ENCODE measurements around the gene FOXL3. TPM values are rescaled to one million over a fixed set of nuclear protein-coding genes. Genes with fewer than 3 reads are reported as not detected.

FOXL3 gene
- total RNA-seq, 1 donor from 2014 or later: not detected

DNA sequence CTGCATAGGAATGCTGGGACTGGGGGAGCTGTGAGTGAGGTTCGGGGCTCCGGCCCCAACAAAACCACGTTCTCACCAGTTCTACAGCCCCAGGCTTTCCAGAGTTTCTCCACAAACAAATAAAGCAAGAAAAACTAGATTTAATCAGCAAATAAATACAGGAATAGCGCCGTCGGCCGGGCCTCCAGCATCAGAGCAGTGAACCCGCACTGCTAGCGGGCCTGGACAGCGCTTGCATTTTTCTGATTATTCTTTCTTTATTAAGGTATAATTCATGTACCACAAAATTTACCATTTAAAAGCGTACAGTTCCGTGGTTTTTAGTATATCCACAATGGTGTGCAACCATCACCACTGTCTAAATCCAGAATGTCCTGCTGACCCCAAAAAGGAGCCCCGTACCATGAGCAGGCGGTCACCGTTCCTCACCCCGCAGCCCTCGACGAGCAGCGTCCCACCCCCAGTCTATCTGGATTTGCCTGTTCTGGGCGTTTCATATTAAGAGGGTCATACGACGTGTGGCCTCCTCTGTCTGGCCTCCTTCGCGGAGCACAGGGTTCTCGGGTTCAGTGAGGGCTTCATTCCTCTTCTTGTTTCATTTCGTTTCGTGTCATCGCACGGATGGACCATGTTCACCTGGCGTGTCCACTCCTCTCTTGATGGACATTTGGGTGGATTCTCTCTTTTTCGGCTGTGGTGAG lies 35.5 kb upstream of the FOXL3 start:
- DNase-seq (ENCODE audit: low read depth in 2 of 2): no peak

DNA sequence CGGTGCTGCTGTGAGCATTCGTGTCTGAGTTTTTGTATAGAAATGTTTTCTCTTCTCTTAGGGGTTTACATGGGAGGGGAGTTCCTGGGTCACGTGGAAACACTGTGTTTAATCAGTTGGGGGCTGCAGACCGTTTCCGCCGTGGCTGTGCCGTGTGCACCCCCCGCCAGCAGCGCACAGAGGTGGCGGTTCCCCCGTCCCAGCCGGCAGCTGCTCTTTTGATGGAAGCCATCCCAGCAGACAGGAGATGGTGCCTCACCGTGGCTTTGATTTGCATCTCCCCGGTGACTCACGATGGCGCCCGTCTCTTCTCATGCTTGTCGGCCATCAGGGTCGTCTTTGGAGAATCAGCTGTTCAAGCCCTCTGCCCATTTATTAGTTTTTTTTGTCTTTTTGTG lies 34.9 kb upstream of the FOXL3 start:
- DNase-seq (ENCODE audit: low read depth in 2 of 2): no peak

DNA sequence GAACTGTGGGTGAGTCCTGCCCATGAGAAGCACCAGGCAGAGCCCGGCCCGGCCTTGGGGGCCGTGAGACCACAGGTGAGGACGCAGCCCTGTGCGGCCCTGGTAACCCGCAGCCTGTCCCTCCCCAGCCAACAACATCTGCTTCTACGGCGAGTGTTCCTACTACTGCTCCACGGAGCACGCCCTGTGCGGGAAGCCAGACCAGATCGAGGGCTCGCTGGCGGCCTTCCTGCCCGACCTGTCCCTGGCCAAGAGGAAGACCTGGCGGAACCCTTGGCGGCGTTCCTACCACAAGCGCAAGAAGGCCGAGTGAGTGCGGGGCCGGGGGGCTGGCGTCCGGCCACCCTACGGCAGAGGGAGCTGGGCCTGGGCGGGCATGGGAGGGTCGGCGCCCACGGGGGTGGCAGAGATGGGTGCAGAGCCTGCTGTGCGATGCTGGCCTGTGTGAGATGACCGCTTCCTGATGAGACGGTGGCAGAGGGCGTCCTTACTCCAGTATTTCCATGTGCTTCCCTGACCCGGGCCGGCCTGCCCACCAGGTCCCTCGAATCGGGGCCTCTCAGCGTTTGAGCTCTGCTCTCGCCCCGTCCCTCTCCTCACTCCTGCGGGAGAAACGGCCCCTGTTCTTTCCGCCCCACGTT lies 34.1 kb upstream of the FOXL3 start:
- DNase-seq (ENCODE audit: low read depth in 2 of 2): no peak

DNA sequence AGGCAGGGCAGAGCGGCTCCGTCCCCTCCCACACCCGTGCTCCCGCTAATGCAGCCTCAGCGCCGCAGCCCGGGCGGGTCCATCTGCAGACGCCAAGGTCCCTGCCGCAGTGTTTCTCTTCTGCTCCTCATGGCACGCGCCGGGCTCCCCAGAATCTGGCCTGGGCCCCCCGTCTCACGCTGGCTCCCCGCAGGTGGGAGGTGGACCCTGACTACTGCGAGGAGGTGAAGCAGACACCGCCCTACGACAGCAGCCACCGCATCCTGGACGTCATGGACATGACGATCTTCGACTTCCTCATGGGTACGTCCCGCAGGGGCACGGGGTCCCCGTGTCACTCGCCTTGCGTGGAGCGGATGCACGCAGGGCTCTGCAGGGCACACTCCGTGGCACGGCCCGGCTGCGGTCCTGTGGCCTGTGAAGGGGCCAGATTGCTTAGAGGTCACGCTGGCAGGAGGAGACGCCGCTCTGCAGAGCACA lies 33.5 kb upstream of the FOXL3 start:
- no peak for DNase-seq (ENCODE audit: low read depth in 2 of 2)

DNA sequence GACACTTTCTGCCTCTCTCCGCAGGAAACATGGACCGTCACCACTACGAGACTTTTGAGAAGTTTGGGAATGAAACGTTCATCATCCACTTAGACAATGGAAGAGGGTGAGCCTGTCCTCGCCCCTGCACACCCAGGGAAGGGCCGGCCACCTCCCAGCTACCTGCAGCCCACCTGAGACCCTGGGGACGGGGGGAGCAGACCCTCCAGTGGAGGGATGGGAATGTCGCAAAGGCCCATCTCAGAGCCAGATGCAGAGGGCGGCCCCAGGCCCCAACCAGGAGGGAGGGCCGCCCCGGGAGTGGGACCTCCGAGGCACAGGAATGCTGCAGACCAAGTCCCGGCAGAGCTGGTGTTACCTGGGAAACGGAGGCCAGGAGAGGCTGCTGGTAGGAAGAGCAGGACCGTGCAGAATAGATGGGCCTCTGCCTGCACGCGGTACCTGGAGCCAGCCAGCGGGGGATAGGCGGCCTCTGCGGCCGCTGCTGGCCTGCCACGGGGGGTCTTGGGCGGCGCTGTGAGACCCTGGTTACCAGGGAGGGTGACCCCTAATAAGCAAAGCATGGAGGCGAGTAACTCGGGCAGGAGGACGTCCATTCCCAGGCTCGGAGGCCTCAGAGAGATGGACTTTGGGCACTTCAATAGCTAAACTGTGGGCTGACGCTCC lies 32.9 kb upstream of the FOXL3 start:
- no peak for DNase-seq (ENCODE audit: low read depth in 2 of 2)

DNA sequence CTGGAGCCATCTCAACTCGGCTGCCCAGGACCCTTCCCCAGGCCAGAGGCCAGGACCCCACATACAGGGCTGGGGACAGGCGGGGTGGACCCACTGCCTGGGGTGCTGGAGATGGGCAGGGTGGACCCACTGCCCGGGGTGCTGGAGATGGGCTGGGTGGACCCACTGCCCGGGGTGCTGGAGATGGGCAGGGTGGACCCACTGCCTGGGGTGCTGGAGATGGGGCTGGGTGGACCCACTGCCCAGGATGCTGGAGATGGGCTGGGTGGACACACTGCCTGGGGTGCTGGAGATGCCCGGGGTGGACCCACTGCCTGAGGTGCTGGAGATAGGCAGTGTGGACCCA lies 32.4 kb upstream of the FOXL3 start:
- no peak for DNase-seq (ENCODE audit: low read depth in 2 of 2)

DNA sequence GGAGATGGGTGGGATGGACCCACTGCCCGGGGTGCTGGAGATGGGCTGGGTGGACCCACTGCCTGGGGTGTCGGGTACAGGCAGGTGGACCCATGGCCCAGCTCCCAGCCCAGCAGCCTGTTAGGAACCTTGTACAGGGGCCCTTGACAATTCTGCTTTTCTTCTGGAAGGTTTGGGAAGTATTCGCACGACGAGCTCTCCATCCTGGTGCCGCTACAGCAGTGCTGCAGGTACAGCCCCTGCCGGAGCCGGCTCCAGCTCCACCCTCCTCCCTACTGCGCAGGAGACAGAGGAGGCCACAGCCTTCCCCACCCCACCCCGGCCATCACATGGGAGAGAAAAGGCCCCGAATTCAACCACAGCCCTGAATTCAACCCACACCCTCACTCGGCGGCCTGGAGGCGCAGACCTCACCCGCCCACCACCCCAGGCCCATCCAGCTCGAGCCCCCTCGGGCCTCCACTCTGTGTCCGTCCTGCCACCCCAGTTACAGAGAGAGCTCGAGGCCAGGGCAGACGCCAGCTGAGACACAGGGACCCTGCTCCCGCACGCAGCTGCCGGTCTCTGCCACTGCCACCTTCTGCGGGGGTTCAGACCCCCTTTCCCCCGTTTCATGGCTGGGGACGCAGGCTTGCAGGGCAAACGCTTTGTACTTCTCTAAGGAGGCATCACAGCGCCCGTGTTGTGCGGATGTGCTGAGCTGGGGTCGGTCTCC lies 31.3 kb upstream of the FOXL3 start:
- DNase-seq (ENCODE audit: low read depth in 2 of 2): no peak

DNA sequence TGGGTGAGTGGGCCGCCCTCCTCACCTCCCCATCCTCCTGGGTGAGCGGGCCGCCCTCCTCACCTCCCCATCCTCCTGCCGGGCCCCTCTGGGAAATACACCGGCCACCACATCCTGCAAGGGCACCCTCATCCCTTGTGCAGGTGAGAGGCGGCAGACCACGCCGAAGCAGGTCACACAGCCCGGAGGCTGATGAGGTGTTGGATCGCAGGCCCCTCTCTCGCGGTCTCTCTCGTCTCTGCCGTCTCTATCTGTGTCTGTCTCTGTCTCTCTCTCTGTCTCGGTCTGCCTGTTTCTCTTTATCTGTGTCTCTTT lies 30.8 kb upstream of the FOXL3 start:
- DNase-seq (ENCODE audit: low read depth in 2 of 2): no peak

DNA sequence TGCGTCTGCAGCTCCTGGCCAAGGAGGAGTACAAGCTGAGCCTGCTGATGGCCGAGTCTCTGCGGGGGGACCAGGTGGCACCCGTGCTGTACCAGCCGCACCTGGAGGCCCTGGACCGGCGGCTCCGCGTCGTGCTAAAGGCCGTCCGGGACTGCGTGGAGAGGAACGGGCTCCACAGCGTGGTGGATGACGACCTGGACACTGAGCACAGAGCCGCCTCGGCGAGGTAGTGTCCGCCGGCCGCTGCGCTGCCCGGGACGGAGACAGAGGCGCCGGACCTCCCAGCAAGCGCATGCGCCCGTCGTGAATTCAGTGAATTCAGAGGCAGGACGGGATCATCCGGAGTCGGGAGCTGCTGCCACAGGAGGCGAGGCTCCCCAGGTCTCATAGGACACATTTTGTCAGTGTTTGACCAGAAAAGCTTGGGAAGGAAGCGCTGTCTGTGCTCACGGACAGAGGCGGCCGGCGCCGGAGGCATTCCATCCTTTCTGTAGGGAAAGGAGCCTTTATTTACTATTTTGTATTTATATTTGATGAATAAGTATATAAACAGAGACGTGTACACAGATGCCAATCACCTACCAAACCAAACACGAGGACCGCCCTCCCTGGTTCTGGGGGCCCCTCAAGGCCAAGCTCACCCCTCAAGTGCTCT lies 30.1 kb upstream of the FOXL3 start:
- no peak for DNase-seq (ENCODE audit: low read depth in 2 of 2)

DNA sequence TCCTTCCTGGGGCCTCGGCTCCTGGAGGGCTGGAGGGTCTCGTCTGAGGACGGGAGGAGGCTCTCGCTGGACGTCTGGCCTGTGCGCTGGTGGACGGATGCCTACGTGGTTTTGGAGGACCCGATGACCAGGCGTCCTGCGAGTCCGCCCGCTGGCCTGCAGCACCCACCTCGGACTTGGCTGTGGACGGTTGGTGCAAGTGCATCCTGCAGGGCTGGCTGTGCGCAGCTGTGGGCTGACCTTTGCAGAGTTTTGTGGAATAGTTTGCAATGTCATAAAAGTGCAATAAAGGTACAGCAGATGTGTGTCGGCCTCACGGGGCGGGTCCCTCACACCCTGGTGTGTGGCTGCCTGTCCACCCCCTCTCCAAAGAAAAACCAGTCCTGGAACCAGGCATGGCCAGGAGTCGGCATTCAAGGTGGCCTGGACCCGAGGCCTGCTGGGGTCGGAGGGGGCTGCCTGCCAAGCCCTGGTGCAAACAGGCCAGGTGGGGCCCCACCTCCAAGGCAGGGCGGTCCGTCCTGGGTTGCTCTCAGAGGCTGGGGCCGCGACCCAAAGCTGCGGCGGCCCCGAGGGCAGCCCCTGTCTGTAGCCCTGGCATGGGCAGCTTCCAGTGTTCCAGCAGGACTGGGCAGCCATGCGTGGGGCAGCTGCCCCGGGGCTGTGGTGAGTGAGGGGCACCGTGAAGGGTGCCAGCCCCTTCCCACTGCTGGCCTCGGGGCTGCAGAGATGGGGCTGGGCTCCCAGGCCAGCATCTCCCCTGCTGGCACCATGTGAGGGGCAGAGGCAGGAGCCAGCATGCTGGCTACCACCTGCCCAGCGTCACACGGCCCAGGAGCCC lies 29.3 kb upstream of the FOXL3 start:
- no peak for DNase-seq (ENCODE audit: low read depth in 2 of 2)

DNA sequence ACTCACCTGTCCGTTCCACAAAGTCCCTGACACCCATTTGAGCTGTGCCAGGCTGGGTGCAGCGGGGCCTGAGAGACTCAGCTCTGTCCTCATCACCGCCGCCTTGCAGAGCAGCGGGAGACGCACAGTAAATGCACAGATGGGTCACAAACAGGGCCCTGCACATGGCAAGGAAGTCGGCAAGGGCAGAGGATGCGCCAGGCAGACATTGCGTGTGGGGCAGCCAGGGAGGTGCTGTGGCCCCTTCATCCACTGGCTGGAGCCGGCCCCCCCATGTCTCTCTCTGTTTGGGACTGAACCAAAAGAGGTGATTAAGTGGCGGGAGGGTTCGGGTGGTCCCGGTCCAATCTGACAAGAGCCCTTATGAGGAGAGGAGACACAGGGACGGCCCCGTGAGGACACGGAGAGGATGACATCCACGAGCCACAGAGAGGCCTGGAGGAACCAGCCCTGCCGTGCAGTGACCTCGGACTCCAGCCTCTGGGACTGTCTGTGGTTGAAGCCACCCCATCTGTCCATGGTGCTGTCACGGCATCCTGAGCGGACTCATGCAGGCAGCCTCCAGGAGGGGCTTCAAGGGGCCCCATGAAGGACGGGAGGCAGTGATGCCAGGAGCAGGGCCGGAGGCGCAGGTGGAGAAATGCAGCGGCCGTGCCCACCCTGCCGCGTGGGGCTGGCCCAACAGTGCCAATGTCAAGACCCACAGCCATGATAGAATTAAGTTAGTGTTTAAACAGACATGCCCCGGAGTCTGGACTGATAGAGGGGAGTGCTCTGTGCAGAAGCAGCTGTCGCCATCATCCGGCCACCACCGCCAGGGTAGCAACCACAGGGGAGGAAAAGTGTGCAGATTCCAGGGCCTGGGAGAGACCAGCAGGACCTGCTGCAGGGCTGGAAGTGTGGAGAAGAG lies 28.4 kb upstream of the FOXL3 start:
- DNase-seq (ENCODE audit: low read depth in 2 of 2): peak in 1 of 2 donors; percentile 1

DNA sequence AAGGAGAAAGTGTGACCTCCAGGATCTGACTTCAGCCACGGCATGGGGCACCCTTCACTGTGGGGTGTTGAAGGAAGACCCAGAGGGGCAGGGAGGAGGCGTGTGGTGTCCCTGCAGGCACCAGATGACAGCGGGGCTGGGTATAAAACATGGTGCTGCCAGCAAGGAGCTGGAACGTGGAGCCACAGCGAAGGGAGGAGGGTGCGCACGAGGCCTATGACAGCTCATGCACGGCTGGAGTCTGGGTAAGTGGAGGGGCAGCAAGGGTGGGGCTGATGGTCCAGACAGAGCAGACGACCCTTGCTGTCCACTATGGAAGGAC lies 27.8 kb upstream of the FOXL3 start:
- DNase-seq (ENCODE audit: low read depth in 2 of 2): peak in 1 of 2 donors; percentile 4

DNA sequence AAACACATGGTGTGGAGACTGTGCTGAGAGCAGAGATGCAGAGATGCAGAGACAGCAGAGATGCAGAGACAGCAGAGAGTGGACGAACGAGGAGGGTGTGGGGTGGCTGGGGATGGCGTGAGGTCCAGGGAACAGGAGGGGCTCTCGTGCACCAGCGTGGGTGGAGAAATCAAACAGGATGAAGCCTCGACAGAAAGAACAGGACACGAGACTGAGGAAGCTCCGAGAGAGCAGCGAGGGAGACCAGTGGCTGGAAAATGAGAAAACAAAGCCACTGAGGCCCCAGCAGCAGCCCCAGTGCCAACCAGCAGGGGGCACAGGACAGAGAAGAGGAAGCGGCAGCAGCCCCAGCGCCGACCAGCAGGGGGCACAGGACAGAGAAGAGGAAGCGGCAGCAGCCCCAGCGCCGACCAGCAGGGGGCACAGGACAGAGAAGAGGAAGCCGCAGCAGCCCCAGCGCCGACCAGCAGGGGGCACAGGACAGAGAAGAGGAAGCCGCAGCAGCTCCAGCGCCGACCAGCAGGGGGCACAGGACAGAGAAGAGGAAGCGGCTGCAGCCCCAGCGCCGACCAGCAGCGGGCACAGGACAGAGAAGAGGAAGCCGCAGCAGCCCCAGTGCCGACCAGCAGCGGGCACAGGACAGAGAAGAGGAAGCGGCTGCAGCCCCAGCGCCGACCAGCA lies 27.2 kb upstream of the FOXL3 start:
- DNase-seq (ENCODE audit: low read depth in 2 of 2): peak in 1 of 2 donors; percentile 5

DNA sequence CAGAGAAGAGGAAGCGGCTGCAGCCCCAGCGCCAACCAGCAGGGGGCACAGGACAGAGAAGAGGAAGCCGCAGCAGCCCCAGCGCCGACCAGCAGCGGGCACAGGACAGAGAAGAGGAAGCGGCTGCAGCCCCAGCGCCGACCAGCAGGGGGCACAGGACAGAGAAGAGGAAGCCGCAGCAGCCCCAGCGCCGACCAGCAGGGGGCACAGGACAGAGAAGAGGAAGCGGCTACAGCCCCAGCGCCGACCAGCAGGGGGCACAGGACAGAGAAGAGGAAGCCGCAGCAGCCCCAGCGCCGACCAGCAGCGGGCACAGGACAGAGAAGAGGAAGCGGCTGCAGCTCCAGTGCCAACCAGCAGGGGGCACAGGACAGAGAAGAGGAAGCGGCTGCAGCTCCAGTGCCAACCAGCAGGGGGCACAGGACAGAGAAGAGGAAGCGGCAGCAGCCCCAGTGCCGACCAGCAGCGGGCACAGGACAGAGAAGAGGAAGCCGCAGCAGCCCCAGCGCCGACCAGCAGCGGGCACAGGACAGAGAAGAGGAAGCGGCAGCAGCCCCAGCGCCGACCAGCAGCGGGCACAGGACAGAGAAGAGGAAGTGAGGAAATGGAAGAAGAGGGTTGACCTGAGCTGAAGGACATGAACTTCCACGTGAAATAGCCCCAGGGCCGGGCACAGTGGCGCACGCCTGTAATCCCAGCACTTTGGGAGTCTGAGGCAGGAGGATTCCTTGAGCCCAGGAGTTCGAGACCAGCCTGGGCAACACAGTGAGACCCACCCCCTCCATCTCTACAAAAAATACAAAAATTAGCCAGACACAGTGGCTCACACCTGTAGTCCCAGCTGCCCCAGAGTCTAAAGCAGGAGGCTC lies 26.3 kb upstream of the FOXL3 start:
- peak in 1 of 2 donors; percentile 35 for DNase-seq (ENCODE audit: low read depth in 2 of 2)

DNA sequence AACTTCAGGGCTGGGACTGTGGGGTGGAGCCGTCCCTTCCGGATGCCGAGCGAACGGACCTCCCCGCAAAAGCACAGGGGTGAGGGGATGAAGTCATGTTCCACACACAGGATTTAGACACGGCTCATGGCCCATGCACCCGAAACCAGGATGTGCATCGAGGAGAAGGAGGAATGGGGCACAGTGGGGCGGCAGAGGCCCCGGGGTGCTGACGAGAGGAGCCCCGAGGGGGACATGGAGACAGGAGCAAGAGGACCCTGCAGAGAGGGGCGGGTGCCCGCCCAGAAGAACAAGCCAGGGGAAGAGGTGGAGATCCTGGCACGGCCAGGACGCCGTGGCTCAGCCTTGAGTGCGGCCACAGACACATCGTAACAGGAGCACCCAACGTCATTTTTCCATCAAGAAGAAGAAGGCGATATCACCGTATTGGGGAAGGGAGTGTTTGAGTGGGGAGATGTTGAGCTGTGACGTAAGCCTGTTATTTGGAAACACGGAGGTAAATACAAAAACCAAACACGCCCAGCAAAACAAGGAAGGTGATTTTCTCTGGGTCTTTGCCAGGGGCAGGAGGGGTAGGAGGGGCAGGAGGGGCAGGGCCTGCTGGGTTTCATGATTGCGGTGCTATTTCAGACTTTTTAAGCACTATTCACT lies 25.3 kb upstream of the FOXL3 start:
- no peak for DNase-seq (ENCODE audit: low read depth in 2 of 2)

DNA sequence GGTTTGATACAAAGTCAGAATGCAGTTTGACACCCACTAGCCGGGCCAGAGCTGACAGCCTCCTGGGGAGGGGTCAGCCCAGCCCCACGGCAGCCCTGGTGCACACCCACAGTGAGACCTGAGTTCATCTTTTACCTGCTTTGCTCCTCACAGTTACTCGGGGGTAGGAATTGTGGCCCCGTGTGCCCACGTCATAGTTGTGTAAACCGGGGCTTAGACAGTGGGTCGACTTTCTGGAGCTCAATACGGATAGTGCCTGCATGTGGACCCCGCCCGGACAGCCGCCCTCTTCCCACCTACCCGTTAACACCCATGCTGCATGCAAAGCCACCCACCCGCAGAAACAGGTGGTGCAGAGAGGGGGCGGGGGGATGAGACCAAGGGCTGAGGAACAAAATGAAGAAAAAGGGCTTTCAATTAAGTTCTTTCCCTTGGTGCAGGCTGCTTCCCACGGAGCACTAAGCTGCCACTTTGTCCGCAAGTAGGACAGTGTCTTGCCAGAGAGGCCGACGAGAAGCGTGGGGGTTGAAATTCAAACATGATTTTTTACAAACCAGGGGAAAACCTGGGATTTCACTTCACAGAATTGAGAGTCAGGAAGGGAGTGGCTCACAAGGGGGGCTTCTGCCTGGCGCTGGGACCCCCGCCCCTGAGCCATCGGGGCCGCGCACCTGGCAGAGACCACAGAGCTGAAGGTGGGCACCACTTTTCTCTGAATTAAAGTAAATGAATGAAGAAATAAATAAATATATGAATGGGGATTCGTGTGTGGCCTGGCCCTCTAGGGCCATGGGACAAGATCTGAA lies 24.6 kb upstream of the FOXL3 start:
- DNase-seq (ENCODE audit: low read depth in 2 of 2): no peak
